GM18519 (cell line): ENCODE measurements around the gene GATB.

ENCODE experiments used
- ATAC-seq: cut with Tn5 transposase; IDR thresholded peaks from one replicate; pipeline ENCODE4 v1.9.1; 2021; ENCODE audit warnings: mild to moderate bottlenecking, moderate library complexity; ENCODE audit not compliant: unreplicated experiment, low FRiP score

GATB gene

GRCh38 chr4:151702256-151702655 lies 58.6 kb downstream of the GATB start:
- no peak for ATAC-seq

- ATAC-seq: no peak
These were observed 60.1 kb downstream of the GATB start for GRCh38 chr4:151700566-151701316.

- no peak for ATAC-seq
These were observed 62.6 kb downstream of the GATB start for GRCh38 chr4:151698213-151698612.

GRCh38 chr4:151694961-151695720 lies 65.7 kb downstream of the GATB start:
- ATAC-seq: no peak

GRCh38 chr4:151692821-151693673 lies 67.8 kb downstream of the GATB start:
- ATAC-seq: no peak

GRCh38 chr4:151692443-151692782 lies 68.4 kb downstream of the GATB start:
- no peak for ATAC-seq

- ATAC-seq: no peak
These were observed 69.0 kb downstream of the GATB start for GRCh38 chr4:151691639-151692442.

GRCh38 chr4:151690876-151691275 lies 69.9 kb downstream of the GATB start:
- ATAC-seq: no peak

- no peak for ATAC-seq
These were observed 70.5 kb downstream of the GATB start for GRCh38 chr4:151690164-151690870.

GRCh38 chr4:151689211-151689991 lies 71.4 kb downstream of the GATB start:
- ATAC-seq: no peak

- ATAC-seq: no peak
These were observed 72.1 kb downstream of the GATB start for GRCh38 chr4:151688785-151689043.

- no peak for ATAC-seq
These were observed 72.6 kb downstream of the GATB start for GRCh38 chr4:151688003-151688784.

- no peak for ATAC-seq
These were observed 73.7 kb downstream of the GATB start for GRCh38 chr4:151687021-151687640.

GRCh38 chr4:151685303-151685702 lies 75.5 kb downstream of the GATB start:
- no peak for ATAC-seq

GRCh38 chr4:151681085-151681484 lies 79.7 kb downstream of the GATB start:
- ATAC-seq: no peak

GRCh38 chr4:151679231-151679630 lies 81.6 kb downstream of the GATB start:
- ATAC-seq: no peak

- no peak for ATAC-seq
These were observed 82.5 kb downstream of the GATB start for GRCh38 chr4:151678048-151678872.
